Panc1 (cell line): ENCODE measurements around the gene CTTNBP2.

Experiments used
- POLR2AphosphoS5 ChIP-seq: IDR thresholded peaks from 2 replicates; pipeline ENCODE4 v1.6.1; 2012; ENCODE audit warnings: mild to moderate bottlenecking, low read depth, low read length, moderate library complexity
- SIN3A ChIP-seq: IDR thresholded peaks from 2 replicates; pipeline ENCODE4 v1.6.1; 2012; ENCODE audit warnings: low read depth, mild to moderate bottlenecking, low read length, moderate library complexity, borderline replicate concordance; ENCODE audit not compliant: insufficient read depth
- TCF7L2 ChIP-seq: IDR thresholded peaks from 2 replicates; pipeline ENCODE4 v1.6.1; 2011; ENCODE audit warnings: mild to moderate bottlenecking, low read depth, low read length, inconsistent platforms
- TF ChIP-seq, protein P1 (sequence below): fragments of 450-650 bp; IDR thresholded peaks from 2 replicates; pipeline ENCODE4 v1.5.1; 2017; ENCODE audit warnings: mild to moderate bottlenecking

DNA sequence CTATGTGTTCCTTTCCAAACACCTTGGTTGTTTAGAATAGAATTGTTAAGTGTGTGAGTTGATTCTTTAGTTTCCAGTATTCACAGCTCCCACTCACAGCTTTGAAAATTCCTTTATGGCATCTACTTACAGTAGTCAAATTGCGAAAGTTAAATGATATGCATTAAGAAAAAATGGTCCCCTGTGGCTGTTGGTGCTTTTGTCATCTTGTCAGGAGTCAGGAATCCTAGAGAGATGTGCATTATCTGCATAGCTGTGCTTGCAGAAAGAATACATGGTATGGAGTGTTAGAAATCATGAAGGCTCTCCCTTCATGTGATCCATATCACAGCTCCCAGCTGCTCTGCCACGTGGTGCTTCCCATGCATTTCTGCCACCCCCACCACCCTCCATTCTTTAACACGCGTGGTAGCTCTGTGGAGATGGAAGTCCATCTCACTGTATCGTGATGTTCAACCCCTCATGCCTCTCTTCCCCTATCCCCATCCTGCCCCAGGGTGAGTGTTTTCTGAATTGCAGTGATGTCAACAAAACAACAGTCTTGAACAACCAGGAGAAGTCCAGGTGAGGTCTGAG is 29.2 kb upstream of the CTTNBP2 start:
- TF ChIP-seq, protein P1, sequence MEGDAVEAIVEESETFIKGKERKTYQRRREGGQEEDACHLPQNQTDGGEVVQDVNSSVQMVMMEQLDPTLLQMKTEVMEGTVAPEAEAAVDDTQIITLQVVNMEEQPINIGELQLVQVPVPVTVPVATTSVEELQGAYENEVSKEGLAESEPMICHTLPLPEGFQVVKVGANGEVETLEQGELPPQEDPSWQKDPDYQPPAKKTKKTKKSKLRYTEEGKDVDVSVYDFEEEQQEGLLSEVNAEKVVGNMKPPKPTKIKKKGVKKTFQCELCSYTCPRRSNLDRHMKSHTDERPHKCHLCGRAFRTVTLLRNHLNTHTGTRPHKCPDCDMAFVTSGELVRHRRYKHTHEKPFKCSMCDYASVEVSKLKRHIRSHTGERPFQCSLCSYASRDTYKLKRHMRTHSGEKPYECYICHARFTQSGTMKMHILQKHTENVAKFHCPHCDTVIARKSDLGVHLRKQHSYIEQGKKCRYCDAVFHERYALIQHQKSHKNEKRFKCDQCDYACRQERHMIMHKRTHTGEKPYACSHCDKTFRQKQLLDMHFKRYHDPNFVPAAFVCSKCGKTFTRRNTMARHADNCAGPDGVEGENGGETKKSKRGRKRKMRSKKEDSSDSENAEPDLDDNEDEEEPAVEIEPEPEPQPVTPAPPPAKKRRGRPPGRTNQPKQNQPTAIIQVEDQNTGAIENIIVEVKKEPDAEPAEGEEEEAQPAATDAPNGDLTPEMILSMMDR, result no peak
- TF ChIP-seq SIN3A (no peak), POLR2AphosphoS5 (no peak), TCF7L2 (no peak)
